Kidney (tissue), 14 donors: ENCODE measurements around the gene RTP3. TPM values are rescaled to one million over a fixed set of nuclear protein-coding genes. Genes with fewer than 3 reads are reported as not detected.

Source experiments
- DNase-seq, 5 donors: peaks; one replicate each; pipeline ENCODE4 v3.0.0-alpha.2; 2013 to 2020
- FAIRE-seq: peaks from 2 replicates; lab custom pipeline; 2012; peaks lifted over from hg19 to GRCh38; lab: Jason Lieb, UNC
- H3K27ac ChIP-seq, 2 donors: one replicate each; pipeline ENCODE4 v1.7.0; 2013; ENCODE audit warnings: low read depth in 2 of 2, low read length in 2 of 2, inconsistent platforms in 1 of 2
- H3K27me3 ChIP-seq: one replicate; pipeline ENCODE4 v1.7.1; 2013; ENCODE audit warnings: low read length, inconsistent platforms; ENCODE audit not compliant: control insufficient read depth, insufficient read depth
- H3K36me3 ChIP-seq, 3 donors: one replicate each; pipeline versions ENCODE4 v1.7.0 to v1.7.1; 2013; ENCODE audit warnings: low read length in 3 of 3, control low read depth in 1 of 3, inconsistent platforms in 1 of 3; ENCODE audit not compliant: insufficient read depth in 3 of 3, control insufficient read depth in 2 of 3
- H3K4me1 ChIP-seq, 3 donors: one replicate each; pipeline versions ENCODE4 v1.7.0 to v1.7.1; 2013; ENCODE audit warnings: low read length in 3 of 3, inconsistent platforms in 1 of 3, low read depth in 1 of 3; ENCODE audit not compliant: control insufficient read depth in 2 of 3, insufficient read depth in 2 of 3
- H3K4me3 ChIP-seq, 3 donors: one replicate each; pipeline versions ENCODE4 v1.7.0 to v1.8.1; 2013; ENCODE audit warnings: low read length in 3 of 3, control low read depth in 1 of 3, inconsistent platforms in 1 of 3
- H3K9ac ChIP-seq, 3 donors: one replicate each; pipeline versions ENCODE4 v1.7.0 to v1.7.1; 2013; ENCODE audit warnings: low read length in 3 of 3, control low read depth in 1 of 3, inconsistent platforms in 1 of 3
- H3K9me3 ChIP-seq, 3 donors: one replicate each; pipeline versions ENCODE4 v1.7.0 to v1.7.1; 2013; ENCODE audit warnings: low read length in 3 of 3, control low read depth in 1 of 3, inconsistent platforms in 1 of 3; ENCODE audit not compliant: control insufficient read depth in 2 of 3, insufficient read depth in 1 of 3
- intact Hi-C: fragments of 100-400 bp; cut with DNase I; formaldehyde crosslinking; loops from one replicate; pipeline ENCODE4 v1.11.1; 2022
- polyA plus RNA-seq: library from polyadenylated mRNA; stranded (reverse); fragments of 350-450 nt; fragmentation: Illumina TruSeq; extraction: RNeasy Lipid Tissue Mini Kit (QIAGEN cat#74804); gene quantifications from one replicate; pipeline ENCODE4 v1.2.3, GENCODE V29; 2014; ENCODE audit warnings: low read depth, low replicate concordance; ENCODE audit not compliant: insufficient read depth
- total RNA-seq: library from RNA; stranded (reverse); fragmentation: NEBNext Ultra II Directional; extraction: Animal tissue kit (Norgen Biotek cat#: 25700); gene quantifications from one replicate; pipeline ENCODE4 v1.2.1, GENCODE V29; 2021
- TF ChIP-seq, protein P1 (sequence below): IDR thresholded peaks from 3 replicates; pipeline ENCODE4 v1.5.1; 2012; ENCODE audit warnings: mild to moderate bottlenecking, moderate library complexity, borderline replicate concordance; ENCODE audit not compliant: insufficient read depth; ENCODE audit errors: extremely low read depth
- donor health status: control.
- donor health status: control.
- donor health status: control.
- donor health status: control.
- donor health status: control.
- donor health status: DM: yes; HTN: yes; CAD: no.
- donor health status: Normal renal cell carcinoma (clear cell type).

Gene RTP3
- total and polyA plus RNA-seq, 2 donors from 2014 or later, result 0.30 TPM; not detected in 1

DNA sequence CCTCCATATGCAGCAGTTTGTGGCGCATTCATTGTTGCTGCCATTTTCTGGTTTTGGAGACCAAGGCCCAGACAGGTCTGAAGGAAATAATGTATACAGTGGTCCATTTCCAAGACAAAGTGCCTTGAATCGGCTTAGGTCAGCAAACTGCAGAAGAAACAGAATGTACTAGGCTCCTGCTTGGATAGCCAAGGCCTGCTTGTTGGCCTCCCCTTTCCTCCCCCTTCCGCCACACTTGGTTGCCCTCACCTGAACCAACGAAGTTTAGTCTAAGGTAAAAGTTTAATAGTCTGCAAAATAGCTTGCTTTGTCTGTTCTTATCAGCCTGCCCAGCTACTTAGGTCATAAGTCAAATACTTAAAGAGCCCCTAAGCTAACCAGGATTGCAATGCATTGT, 12.0 kb upstream of the RTP3 start:
- peak overlapping the region; percentile 25 to 78 for H3K27ac ChIP-seq
- peak in 3 of 5 donors; percentile 42 to 57 (median 53) for DNase-seq
- H3K27me3 ChIP-seq, result no peaks in the 10 kb centered on the region
- TF ChIP-seq, protein P1, sequence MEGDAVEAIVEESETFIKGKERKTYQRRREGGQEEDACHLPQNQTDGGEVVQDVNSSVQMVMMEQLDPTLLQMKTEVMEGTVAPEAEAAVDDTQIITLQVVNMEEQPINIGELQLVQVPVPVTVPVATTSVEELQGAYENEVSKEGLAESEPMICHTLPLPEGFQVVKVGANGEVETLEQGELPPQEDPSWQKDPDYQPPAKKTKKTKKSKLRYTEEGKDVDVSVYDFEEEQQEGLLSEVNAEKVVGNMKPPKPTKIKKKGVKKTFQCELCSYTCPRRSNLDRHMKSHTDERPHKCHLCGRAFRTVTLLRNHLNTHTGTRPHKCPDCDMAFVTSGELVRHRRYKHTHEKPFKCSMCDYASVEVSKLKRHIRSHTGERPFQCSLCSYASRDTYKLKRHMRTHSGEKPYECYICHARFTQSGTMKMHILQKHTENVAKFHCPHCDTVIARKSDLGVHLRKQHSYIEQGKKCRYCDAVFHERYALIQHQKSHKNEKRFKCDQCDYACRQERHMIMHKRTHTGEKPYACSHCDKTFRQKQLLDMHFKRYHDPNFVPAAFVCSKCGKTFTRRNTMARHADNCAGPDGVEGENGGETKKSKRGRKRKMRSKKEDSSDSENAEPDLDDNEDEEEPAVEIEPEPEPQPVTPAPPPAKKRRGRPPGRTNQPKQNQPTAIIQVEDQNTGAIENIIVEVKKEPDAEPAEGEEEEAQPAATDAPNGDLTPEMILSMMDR, result no peak
- no peaks in the 10 kb centered on the region for H3K9me3 ChIP-seq
- FAIRE-seq, result no peak
- intact Hi-C loops, result no loop called here
- H3K4me3 ChIP-seq, result no peak overlapping the region
- peaks cover 0 to 24% (median 13%) of the 10 kb centered on the region in 3 donors for H3K4me1 ChIP-seq
- H3K9ac ChIP-seq, result no peak overlapping the region
- H3K36me3 ChIP-seq, result no peaks in the 10 kb centered on the region

DNA sequence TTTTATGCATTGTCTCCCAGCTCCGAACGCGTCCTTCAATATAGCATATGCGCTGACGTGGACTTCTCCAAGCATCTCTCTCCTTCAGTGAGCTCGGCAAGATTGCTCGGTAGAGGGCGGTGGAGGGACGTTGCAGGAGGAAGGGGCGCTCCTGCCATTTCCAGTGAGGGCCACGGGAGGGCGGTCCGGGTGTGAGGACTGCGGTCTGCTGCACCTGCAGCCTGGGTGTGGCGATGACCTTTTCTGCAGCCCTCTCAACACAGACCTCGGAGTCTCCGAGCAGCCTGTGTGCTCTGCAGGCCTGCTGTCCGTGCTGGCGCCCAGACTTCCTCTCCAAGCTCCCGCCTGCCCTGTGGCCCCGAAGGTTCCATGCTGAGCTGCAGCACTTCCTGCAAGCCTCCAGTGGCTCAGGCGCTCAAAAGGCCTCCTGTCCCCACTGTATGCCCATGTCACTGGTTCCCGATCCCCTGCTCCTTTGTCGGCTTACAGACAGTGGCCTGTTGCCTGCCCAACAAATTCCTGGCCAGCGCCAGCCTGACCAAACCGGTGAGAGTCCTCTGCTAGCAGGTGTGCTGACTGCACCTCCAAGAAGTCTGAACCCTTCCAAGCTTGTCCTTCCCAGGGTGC, 8.9 kb upstream of the RTP3 start:
- intact Hi-C loops, result no loop called here
- DNase-seq, result peak; percentile 93 to 97 (median 94)
- H3K27me3 ChIP-seq, result no peaks in the 10 kb centered on the region
- peak; percentile 15 for FAIRE-seq
- H3K9ac ChIP-seq, result no peak overlapping the region
- no peaks in the 10 kb centered on the region for H3K9me3 ChIP-seq
- H3K4me1 ChIP-seq, result peaks cover 0 to 24% (median 9%) of the 10 kb centered on the region in 3 donors
- H3K4me3 ChIP-seq, result peak overlapping the region in 1 of 3 donors; percentile 19
- TF ChIP-seq, protein P1, result peak; percentile 100
- no peak overlapping the region for H3K27ac ChIP-seq
- no peaks in the 10 kb centered on the region for H3K36me3 ChIP-seq

DNA sequence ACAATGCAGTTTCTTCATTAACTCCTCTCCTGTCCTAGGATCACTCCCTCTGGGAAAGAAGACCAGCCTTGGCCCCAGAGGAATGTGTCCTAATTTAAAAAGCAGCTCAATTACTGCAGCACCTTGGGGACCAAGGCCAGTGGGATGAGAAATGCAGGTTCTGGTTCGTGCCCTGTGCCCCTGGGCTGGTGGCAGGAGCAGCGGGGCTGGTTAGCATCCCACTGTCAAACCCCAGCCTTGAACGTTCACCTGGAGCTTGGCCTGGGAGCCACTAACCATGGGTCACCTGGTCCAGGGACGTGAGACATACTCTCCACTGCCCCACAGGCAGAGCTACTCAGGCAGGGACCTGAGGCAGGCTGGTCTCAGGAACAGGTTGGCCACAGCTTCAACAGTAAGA, 8.4 kb upstream of the RTP3 start:
- no peak for DNase-seq
- H3K9ac ChIP-seq, result no peak overlapping the region
- no peak for FAIRE-seq

More for the DNA sequence above, 8.4 kb upstream of the RTP3 start:
- intact Hi-C loops, result no loop called here
- no peaks in the 10 kb centered on the region for H3K27me3 ChIP-seq
- H3K27ac ChIP-seq, result no peak overlapping the region
- peaks cover 0 to 24% (median 9%) of the 10 kb centered on the region in 3 donors for H3K4me1 ChIP-seq
- H3K4me3 ChIP-seq, result no peak overlapping the region
- no peaks in the 10 kb centered on the region for H3K9me3 ChIP-seq
- TF ChIP-seq, protein P1, result no peak
- H3K36me3 ChIP-seq, result no peaks in the 10 kb centered on the region
